GM12878 (cell line): ENCODE data around the gene TAB2. TPM values are rescaled to one million over a fixed set of nuclear protein-coding genes. Genes with fewer than 3 reads are reported as not detected.
A peak's percentile ranks its signal among the peaks of the same experiment; 100 is the strongest.

Source experiments
- BRCA1 ChIP-seq: IDR thresholded peaks from 2 replicates; pipeline ENCODE4 v1.6.1; 2011; ENCODE audit warnings: low read depth, low read length, improper control_type of control experiment
- CREB1 ChIP-seq: IDR thresholded peaks from 2 replicates; pipeline ENCODE4 v1.6.1; 2012; ENCODE audit warnings: low read depth, mild to moderate bottlenecking, inconsistent platforms
- EED ChIP-seq: sonication (generic); IDR thresholded peaks from 2 replicates; pipeline ENCODE4 v1.6.1; 2016; ENCODE audit warnings: antibody characterized with exemption, low read depth
- EZH2 ChIP-seq: IDR thresholded peaks from 2 replicates; pipeline ENCODE4 v1.6.1; 2012; ENCODE audit warnings: low read depth, mild to moderate bottlenecking, control low read depth, inconsistent platforms, low read length, borderline replicate concordance; ENCODE audit not compliant: control insufficient read depth
- HDAC2 ChIP-seq: fragments of 200-600 bp; sonication (generic); IDR thresholded peaks from 2 replicates; pipeline ENCODE4 v1.6.1; 2017
- HDAC6 ChIP-seq: fragments of 200-600 bp; sonication (generic); IDR thresholded peaks from one replicate; pipeline ENCODE4 v1.8.0; 2017; ENCODE audit warnings: antibody characterized with exemption; ENCODE audit not compliant: unreplicated experiment
- HDGF ChIP-seq: fragments of 450-650 bp; IDR thresholded peaks from 2 replicates; pipeline ENCODE4 v1.6.1; 2016; ENCODE audit warnings: antibody characterized with exemption
- IKZF2 ChIP-seq, 2 experiments: fragments of 450-650 bp; IDR thresholded peaks; 2 replicates each; pipeline ENCODE4 v1.6.1; 2017; ENCODE audit warnings: mild to moderate bottlenecking in 2 of 2, moderate library complexity in 2 of 2
- MEF2B ChIP-seq: fragments of 450-650 bp; IDR thresholded peaks from 2 replicates; pipeline ENCODE4 v1.6.1; 2018; ENCODE audit warnings: mild to moderate bottlenecking, moderate library complexity; ENCODE audit not compliant: partially characterized antibody, poor library complexity, severe bottlenecking
- MTA3 ChIP-seq: IDR thresholded peaks from 2 replicates; pipeline ENCODE4 v1.6.1; 2012; ENCODE audit warnings: low read length, inconsistent platforms, borderline replicate concordance
- MYC ChIP-seq: IDR thresholded peaks from 2 replicates; pipeline ENCODE4 v1.6.1; 2011; ENCODE audit warnings: mild to moderate bottlenecking, low read length, moderate library complexity, inconsistent platforms; ENCODE audit not compliant: insufficient read depth, insufficient replicate concordance, insufficient read length, severe bottlenecking
- NBN ChIP-seq: fragments of 450-650 bp; IDR thresholded peaks from 2 replicates; pipeline ENCODE4 v1.6.1; 2016
- NFYB ChIP-seq: IDR thresholded peaks from 2 replicates; pipeline ENCODE4 v1.6.1; 2011; ENCODE audit warnings: low read depth, mild to moderate bottlenecking, low read length, improper control_type of control experiment, moderate library complexity; ENCODE audit not compliant: insufficient read depth
- NRF1 ChIP-seq: conservative IDR thresholded peaks from 2 replicates; pipeline ENCODE4 v1.6.1; 2011; ENCODE audit warnings: mild to moderate bottlenecking, low read depth, low read length, improper control_type of control experiment
- RBBP5 ChIP-seq: fragments of 200-600 bp; sonication (generic); conservative IDR thresholded peaks from 2 replicates; pipeline ENCODE4 v1.6.1; 2016
- SMAD1 ChIP-seq: fragments of 450-650 bp; IDR thresholded peaks from 2 replicates; pipeline ENCODE4 v1.6.1; 2018; ENCODE audit warnings: mild to moderate bottlenecking, low read depth; ENCODE audit not compliant: partially characterized antibody
- WRNIP1 ChIP-seq: IDR thresholded peaks from 2 replicates; pipeline ENCODE4 v1.6.1; 2011; ENCODE audit warnings: low read depth, low read length, improper control_type of control experiment, borderline replicate concordance
- ZNF217 ChIP-seq: fragments of 450-650 bp; IDR thresholded peaks from 2 replicates; pipeline ENCODE4 v1.6.1; 2017; ENCODE audit warnings: antibody characterized with exemption, mild to moderate bottlenecking
- ZNF384 ChIP-seq: IDR thresholded peaks from 2 replicates; pipeline ENCODE4 v1.6.1; 2012; ENCODE audit warnings: low read depth, mild to moderate bottlenecking, low read length, improper control_type of control experiment, borderline replicate concordance
- polyA plus RNA-seq, 11 experiments: library from polyadenylated mRNA; depleted of rRNA in 4 of 11; unstranded in 6 of 11; stranded (reverse) in 5 of 11; fragments of >200 nt; fragmentation: Nextera tagmentation in 4 of 11; fragmentation: Illumina TruSeq in 1 of 11; extraction: Ambion mirVana in 4 of 11; extraction: Trizol in 1 of 11; gene quantifications; 1 replicate in 1 of 11; 2 replicates in 10 of 11; pipeline versions ENCODE4 v1.2.1 to v1.2.3, GENCODE V29; 2011 to 2016; ENCODE audit warnings: inconsistent platforms in 2 of 11, missing spikeins in 2 of 11, low read depth in 1 of 11
- total RNA-seq, 4 experiments: library from RNA; depleted of rRNA in 3 of 4; stranded (reverse); fragments of >200 nt in 3 of 4; fragmentation: Illumina TruSeq in 1 of 4; extraction: Trizol in 1 of 4; gene quantifications; 2 replicates each; pipeline versions ENCODE4 v1.2.1 to v1.2.3, GENCODE V29; 2013 to 2021
- TF ChIP-seq, protein P1 (sequence below): IDR thresholded peaks from 2 replicates; pipeline ENCODE4 v1.6.1; 2012; ENCODE audit warnings: low read depth, low read length, improper control_type of control experiment
- TF ChIP-seq, protein P2 (sequence below): IDR thresholded peaks from 2 replicates; pipeline ENCODE4 v1.6.1; 2011; ENCODE audit warnings: borderline replicate concordance, low read depth, mild to moderate bottlenecking, moderate library complexity, low read length; ENCODE audit not compliant: insufficient read depth, poor library complexity, severe bottlenecking
- TF ChIP-seq, protein P3 (sequence below): fragments of 450-650 bp; formaldehyde crosslinking; IDR thresholded peaks from 2 replicates; pipeline ENCODE4 v1.5.0; 2022; ENCODE audit warnings: mild to moderate bottlenecking, missing genetic modification characterization
- TF ChIP-seq, protein P4 (sequence below): fragments of 450-650 bp; IDR thresholded peaks from 2 replicates; pipeline ENCODE4 v1.6.1; 2016; ENCODE audit warnings: mild to moderate bottlenecking
- TF ChIP-seq, protein P5 (sequence below): fragments of 450-650 bp; IDR thresholded peaks from 2 replicates; pipeline ENCODE4 v1.6.1; 2017; ENCODE audit warnings: mild to moderate bottlenecking

The TAB2 gene
- total and polyA plus RNA-seq, 10 of the 15 experiments (the other 5 are each of a cell fraction or from before 2014, with no cell fraction given): 8.9 to 66.3 (median 23.0) TPM

DNA sequence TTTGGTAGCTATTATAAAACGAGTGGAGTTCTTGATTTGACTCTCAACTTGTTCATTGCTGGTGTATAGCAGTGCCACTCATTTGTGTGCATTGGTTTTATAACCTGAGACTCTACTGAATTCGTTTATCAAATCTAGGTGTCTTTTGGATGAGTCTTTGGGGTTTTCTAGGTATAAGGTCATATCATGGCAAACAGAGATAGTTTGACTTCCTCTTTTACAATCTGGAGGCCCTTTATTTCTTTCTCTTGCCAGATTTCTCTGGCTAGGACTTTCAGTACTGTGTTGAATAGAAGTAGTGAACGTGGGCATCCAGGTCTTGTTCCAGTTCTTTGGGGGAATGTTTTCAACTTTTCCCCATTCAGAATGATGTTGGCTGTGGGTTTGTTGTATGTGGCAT lies 121.3 kb downstream of the TAB2 start (continued):
- TF ChIP-seq WRNIP1: no peak
- TF ChIP-seq MYC: no peak
- TF ChIP-seq RBBP5: no peak
- TF ChIP-seq ZNF217: no peak
- TF ChIP-seq, protein P1, sequence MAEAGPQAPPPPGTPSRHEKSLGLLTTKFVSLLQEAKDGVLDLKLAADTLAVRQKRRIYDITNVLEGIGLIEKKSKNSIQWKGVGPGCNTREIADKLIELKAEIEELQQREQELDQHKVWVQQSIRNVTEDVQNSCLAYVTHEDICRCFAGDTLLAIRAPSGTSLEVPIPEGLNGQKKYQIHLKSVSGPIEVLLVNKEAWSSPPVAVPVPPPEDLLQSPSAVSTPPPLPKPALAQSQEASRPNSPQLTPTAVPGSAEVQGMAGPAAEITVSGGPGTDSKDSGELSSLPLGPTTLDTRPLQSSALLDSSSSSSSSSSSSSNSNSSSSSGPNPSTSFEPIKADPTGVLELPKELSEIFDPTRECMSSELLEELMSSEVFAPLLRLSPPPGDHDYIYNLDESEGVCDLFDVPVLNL: no peak
- TF ChIP-seq NFYB: no peak
- TF ChIP-seq BRCA1: no peak
- TF ChIP-seq EED: peak; percentile 69; the same call in 1 of the 2 replicates
- TF ChIP-seq CREB1: no peak
- TF ChIP-seq, protein P2, sequence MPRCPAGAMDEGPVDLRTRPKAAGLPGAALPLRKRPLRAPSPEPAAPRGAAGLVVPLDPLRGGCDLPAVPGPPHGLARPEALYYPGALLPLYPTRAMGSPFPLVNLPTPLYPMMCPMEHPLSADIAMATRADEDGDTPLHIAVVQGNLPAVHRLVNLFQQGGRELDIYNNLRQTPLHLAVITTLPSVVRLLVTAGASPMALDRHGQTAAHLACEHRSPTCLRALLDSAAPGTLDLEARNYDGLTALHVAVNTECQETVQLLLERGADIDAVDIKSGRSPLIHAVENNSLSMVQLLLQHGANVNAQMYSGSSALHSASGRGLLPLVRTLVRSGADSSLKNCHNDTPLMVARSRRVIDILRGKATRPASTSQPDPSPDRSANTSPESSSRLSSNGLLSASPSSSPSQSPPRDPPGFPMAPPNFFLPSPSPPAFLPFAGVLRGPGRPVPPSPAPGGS: no peak
- no peak for TF ChIP-seq NRF1
- no peak for TF ChIP-seq ZNF384
- no peak for TF ChIP-seq HDAC2
- no peak for TF ChIP-seq SMAD1
- no peak for TF ChIP-seq EZH2
- TF ChIP-seq, protein P3, sequence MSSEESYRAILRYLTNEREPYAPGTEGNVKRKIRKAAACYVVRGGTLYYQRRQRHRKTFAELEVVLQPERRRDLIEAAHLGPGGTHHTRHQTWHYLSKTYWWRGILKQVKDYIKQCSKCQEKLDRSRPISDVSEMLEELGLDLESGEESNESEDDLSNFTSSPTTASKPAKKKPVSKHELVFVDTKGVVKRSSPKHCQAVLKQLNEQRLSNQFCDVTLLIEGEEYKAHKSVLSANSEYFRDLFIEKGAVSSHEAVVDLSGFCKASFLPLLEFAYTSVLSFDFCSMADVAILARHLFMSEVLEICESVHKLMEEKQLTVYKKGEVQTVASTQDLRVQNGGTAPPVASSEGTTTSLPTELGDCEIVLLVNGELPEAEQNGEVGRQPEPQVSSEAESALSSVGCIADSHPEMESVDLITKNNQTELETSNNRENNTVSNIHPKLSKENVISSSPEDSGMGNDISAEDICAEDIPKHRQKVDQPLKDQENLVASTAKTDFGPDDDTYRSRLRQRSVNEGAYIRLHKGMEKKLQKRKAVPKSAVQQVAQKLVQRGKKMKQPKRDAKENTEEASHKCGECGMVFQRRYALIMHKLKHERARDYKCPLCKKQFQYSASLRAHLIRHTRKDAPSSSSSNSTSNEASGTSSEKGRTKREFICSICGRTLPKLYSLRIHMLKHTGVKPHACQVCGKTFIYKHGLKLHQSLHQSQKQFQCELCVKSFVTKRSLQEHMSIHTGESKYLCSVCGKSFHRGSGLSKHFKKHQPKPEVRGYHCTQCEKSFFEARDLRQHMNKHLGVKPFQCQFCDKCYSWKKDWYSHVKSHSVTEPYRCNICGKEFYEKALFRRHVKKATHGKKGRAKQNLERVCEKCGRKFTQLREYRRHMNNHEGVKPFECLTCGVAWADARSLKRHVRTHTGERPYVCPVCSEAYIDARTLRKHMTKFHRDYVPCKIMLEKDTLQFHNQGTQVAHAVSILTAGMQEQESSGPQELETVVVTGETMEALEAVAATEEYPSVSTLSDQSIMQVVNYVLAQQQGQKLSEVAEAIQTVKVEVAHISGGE (CRISPR knock-in tag): no peak
- TF ChIP-seq, protein P4, sequence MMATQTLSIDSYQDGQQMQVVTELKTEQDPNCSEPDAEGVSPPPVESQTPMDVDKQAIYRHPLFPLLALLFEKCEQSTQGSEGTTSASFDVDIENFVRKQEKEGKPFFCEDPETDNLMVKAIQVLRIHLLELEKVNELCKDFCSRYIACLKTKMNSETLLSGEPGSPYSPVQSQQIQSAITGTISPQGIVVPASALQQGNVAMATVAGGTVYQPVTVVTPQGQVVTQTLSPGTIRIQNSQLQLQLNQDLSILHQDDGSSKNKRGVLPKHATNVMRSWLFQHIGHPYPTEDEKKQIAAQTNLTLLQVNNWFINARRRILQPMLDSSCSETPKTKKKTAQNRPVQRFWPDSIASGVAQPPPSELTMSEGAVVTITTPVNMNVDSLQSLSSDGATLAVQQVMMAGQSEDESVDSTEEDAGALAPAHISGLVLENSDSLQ: peak; percentile 40; the same call in 1 of the 2 replicates
- no peak for TF ChIP-seq HDGF
- TF ChIP-seq NBN: no peak
- no peak for TF ChIP-seq MEF2B
- no peak for TF ChIP-seq HDAC6
- TF ChIP-seq MTA3: no peak
- TF ChIP-seq, protein P5, sequence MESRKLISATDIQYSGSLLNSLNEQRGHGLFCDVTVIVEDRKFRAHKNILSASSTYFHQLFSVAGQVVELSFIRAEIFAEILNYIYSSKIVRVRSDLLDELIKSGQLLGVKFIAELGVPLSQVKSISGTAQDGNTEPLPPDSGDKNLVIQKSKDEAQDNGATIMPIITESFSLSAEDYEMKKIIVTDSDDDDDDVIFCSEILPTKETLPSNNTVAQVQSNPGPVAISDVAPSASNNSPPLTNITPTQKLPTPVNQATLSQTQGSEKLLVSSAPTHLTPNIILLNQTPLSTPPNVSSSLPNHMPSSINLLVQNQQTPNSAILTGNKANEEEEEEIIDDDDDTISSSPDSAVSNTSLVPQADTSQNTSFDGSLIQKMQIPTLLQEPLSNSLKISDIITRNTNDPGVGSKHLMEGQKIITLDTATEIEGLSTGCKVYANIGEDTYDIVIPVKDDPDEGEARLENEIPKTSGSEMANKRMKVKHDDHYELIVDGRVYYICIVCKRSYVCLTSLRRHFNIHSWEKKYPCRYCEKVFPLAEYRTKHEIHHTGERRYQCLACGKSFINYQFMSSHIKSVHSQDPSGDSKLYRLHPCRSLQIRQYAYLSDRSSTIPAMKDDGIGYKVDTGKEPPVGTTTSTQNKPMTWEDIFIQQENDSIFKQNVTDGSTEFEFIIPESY: no peak
- TF ChIP-seq IKZF2 (IDR thresholded peaks at IDR 0.05): peak; percentile 79 to 84
